Endothelial cell of umbilical vein (primary cell): ENCODE data around the gene CFAP77. TPM values are rescaled to one million over a fixed set of nuclear protein-coding genes. Genes with fewer than 3 reads are reported as not detected.

ENCODE experiments used
- BruUV-seq: library from RNA; stranded (reverse); fragments of 400-500 nt; replicated peaks from 2 replicates; lab custom pipeline; 2021; lab: Mats Ljungman, UMichigan
- CTCF ChIA-PET: fragments of 300-600, 350-600 bp; sonication (Branson Sonifier 250); formaldehyde crosslinking; loops from one replicate; lab custom pipeline; 2021; ENCODE audit warnings: antibody characterized with exemption, inconsistent platforms; lab: Charles Lee
- POLR2A ChIA-PET: fragments of 300-600, 350-600 bp; sonication (Branson Sonifier 250); formaldehyde crosslinking; loops from one replicate; lab custom pipeline; 2021; ENCODE audit warnings: antibody characterized with exemption, inconsistent platforms; lab: Charles Lee
- DNase-seq: peaks from one replicate; pipeline ENCODE4 v3.0.0-alpha.2; 2011; ENCODE audit warnings: low read depth, low spot score
- FAIRE-seq: peaks from 2 replicates; lab custom pipeline; 2011; peaks lifted over from hg19 to GRCh38; lab: Jason Lieb, UNC
- H2AFZ ChIP-seq: 2 replicates; pipeline ENCODE4 v1.6.0; 2012; ENCODE audit warnings: low read depth, low read length, control low read depth, inconsistent platforms
- H3K27ac ChIP-seq: 2 replicates; pipeline ENCODE4 v1.5.1; 2011; ENCODE audit warnings: low read depth, mild to moderate bottlenecking, control low read depth, low read length, moderate library complexity; ENCODE audit not compliant: insufficient read depth
- H3K27me3 ChIP-seq, 2 experiments: 2 replicates each; pipeline versions ENCODE4 v1.6.0 to v1.6.1; 2011; ENCODE audit warnings: low read length in 2 of 2, mixed read lengths in 1 of 2; ENCODE audit not compliant: control insufficient read depth in 2 of 2, insufficient read depth in 2 of 2
- H3K36me3 ChIP-seq, 2 experiments: 2 replicates in 1 of 2; 3 replicates in 1 of 2; pipeline ENCODE4 v1.5.1; 2011; ENCODE audit warnings: low read length in 2 of 2, mild to moderate bottlenecking in 1 of 2, moderate library complexity in 1 of 2; ENCODE audit not compliant: control insufficient read depth in 2 of 2, insufficient read depth in 2 of 2; ENCODE audit errors: extremely low read depth in 1 of 2
- H3K4me1 ChIP-seq: 3 replicates; pipeline ENCODE4 v1.5.1; 2011; ENCODE audit warnings: mild to moderate bottlenecking, low read length; ENCODE audit not compliant: control insufficient read depth, insufficient read depth; ENCODE audit errors: extremely low read depth
- H3K4me2 ChIP-seq: 2 replicates; pipeline ENCODE4 v1.6.1; 2011; ENCODE audit warnings: low read length, control low read depth, mixed read lengths; ENCODE audit not compliant: insufficient read depth
- H3K4me3 ChIP-seq, 3 experiments: fragments of 200-600 bp in 1 of 3; sonication (generic), shearing (Covaris generic) in 1 of 3; replicated peaks in 1 of 3; 2 replicates each; pipeline ENCODE4 v1.5.1; 2011 to 2016; ENCODE audit warnings: control low read depth in 3 of 3, low read length in 3 of 3, mild to moderate bottlenecking in 2 of 3, inconsistent platforms in 1 of 3, low read depth in 1 of 3, moderate library complexity in 1 of 3; ENCODE audit not compliant: insufficient read depth in 1 of 3
- H3K79me2 ChIP-seq: 2 replicates; pipeline ENCODE4 v1.6.0; 2012; ENCODE audit warnings: low read length, inconsistent platforms; ENCODE audit not compliant: control insufficient read depth, insufficient read depth
- H3K9ac ChIP-seq: replicated peaks from 2 replicates; pipeline ENCODE3; 2011; ENCODE audit warnings: low read length, control low read depth; ENCODE audit not compliant: insufficient read depth; ENCODE audit errors: extremely low read depth
- H3K9me1 ChIP-seq: replicated peaks from 3 replicates; pipeline ENCODE4 v1.6.0; 2011; ENCODE audit warnings: mild to moderate bottlenecking, low read length; ENCODE audit not compliant: control insufficient read depth, insufficient read depth; ENCODE audit errors: extremely low read depth
- H3K9me3 ChIP-seq: replicated peaks from 2 replicates; pipeline ENCODE4 v1.5.1; 2012; ENCODE audit warnings: low read length, inconsistent platforms; ENCODE audit not compliant: control insufficient read depth, insufficient read depth
- H4K20me1 ChIP-seq: replicated peaks from 2 replicates; pipeline ENCODE3; 2011; ENCODE audit warnings: mild to moderate bottlenecking, low read length; ENCODE audit not compliant: control insufficient read depth, insufficient read depth; ENCODE audit errors: extremely low read depth
- EZH2 ChIP-seq: IDR thresholded peaks from 2 replicates; pipeline ENCODE4 v1.6.1; 2012; ENCODE audit warnings: borderline replicate concordance, low read depth, mild to moderate bottlenecking, moderate library complexity, low read length, inconsistent platforms; ENCODE audit not compliant: severe bottlenecking
- FOS ChIP-seq: IDR thresholded peaks from 2 replicates; pipeline ENCODE4 v1.6.1; 2011; ENCODE audit warnings: mild to moderate bottlenecking, low read length, moderate library complexity, borderline replicate concordance; ENCODE audit not compliant: insufficient read depth
- GATA2 ChIP-seq: IDR thresholded peaks from 2 replicates; pipeline ENCODE4 v1.7.0; 2011; ENCODE audit warnings: low read depth, mild to moderate bottlenecking, moderate library complexity, mixed read lengths, low read length; ENCODE audit not compliant: insufficient read length, insufficient read depth
- JUN ChIP-seq: IDR thresholded peaks from 2 replicates; pipeline ENCODE4 v1.6.1; 2011; ENCODE audit warnings: borderline replicate concordance, low read depth; ENCODE audit not compliant: insufficient read length, insufficient read depth
- MAX ChIP-seq: IDR thresholded peaks from 2 replicates; pipeline ENCODE4 v1.6.1; 2011; ENCODE audit not compliant: insufficient read depth, insufficient read length
- MYC ChIP-seq: IDR thresholded peaks from one replicate; pipeline ENCODE4 v1.6.1; 2011; ENCODE audit warnings: mild to moderate bottlenecking, low read depth, low read length
- POLR2A ChIP-seq: IDR thresholded peaks from 2 replicates; pipeline ENCODE4 v1.6.1; 2012; ENCODE audit warnings: low read depth, mild to moderate bottlenecking, control low read depth, low read length
- dilution Hi-C: fragments of 300-500 bp; cut with MboI; formaldehyde crosslinking; loops from one replicate; pipeline ENCODE4 v1.15.0; 2019; ENCODE audit warnings: low sequenced_read_pairs; ENCODE audit not compliant: extremely low pct_ligation_motif_present
- intact Hi-C: fragments of 100-400 bp; cut with micrococcal nuclease; formaldehyde crosslinking; loops from one replicate; pipeline ENCODE4 v1.10.0; 2022
- polyA plus RNA-seq, 4 experiments: library from polyadenylated mRNA; depleted of rRNA in 3 of 4; stranded (reverse) in 3 of 4; unstranded in 1 of 4; fragments of >200 nt; gene quantifications; 2 replicates each; pipeline versions ENCODE4 v1.2.1 to v1.2.3, GENCODE V29; 2011 to 2012; ENCODE audit warnings: missing spikeins in 1 of 4
- total RNA-seq: library from RNA; stranded (reverse); gene quantifications from 2 replicates; pipeline ENCODE4 v1.2.3, GENCODE V29; 2021
- TF ChIP-seq, protein P1 (sequence below), 2 donors: IDR thresholded peaks; 1 replicate in 1 of 2; 2 replicates in 1 of 2; pipeline ENCODE4 v1.5.1; 2011; ENCODE audit warnings: low read length in 2 of 2, mild to moderate bottlenecking in 2 of 2, moderate library complexity in 2 of 2, control low read depth in 1 of 2, inconsistent platforms in 1 of 2, low read depth in 1 of 2; ENCODE audit not compliant: insufficient read depth in 1 of 2; ENCODE audit errors: extremely low read depth in 1 of 2

Gene CFAP77
- total and polyA plus RNA-seq, 2 donors (not counting 3 experiments of a cell fraction or from before 2014, with no cell fraction given): not detected

DNA sequence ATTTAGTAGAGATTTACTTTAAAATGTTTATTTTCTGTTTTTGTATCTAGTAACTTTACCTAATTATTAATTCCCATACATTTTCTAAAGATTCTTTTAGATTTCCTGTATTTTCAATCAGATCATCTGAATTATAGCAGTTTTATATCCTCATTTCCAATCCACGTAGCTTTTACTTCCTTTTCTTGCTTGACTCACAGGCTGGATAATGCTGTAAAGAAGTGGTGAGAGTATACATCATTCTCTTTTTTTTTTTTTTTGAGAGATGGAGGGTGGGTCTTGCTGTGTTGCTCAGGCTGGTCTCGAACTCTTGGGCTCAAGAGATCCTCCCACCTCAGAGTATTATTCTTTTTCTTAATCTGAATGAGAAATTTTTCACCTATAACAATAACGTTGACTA is 44.0 kb upstream of the CFAP77 start:
- TF ChIP-seq FOS (no peak), MAX (no peak), GATA2 (no peak), POLR2A (no peak), MYC (no peak), EZH2 (no peak), JUN (no peak)
- TF ChIP-seq, protein P1, sequence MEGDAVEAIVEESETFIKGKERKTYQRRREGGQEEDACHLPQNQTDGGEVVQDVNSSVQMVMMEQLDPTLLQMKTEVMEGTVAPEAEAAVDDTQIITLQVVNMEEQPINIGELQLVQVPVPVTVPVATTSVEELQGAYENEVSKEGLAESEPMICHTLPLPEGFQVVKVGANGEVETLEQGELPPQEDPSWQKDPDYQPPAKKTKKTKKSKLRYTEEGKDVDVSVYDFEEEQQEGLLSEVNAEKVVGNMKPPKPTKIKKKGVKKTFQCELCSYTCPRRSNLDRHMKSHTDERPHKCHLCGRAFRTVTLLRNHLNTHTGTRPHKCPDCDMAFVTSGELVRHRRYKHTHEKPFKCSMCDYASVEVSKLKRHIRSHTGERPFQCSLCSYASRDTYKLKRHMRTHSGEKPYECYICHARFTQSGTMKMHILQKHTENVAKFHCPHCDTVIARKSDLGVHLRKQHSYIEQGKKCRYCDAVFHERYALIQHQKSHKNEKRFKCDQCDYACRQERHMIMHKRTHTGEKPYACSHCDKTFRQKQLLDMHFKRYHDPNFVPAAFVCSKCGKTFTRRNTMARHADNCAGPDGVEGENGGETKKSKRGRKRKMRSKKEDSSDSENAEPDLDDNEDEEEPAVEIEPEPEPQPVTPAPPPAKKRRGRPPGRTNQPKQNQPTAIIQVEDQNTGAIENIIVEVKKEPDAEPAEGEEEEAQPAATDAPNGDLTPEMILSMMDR (IDR thresholded peaks at IDR 0.05; ENCODE audit: extremely low read depth in 1 of 2, insufficient read depth in 1 of 2, low read depth in 1 of 2, low read length in 2 of 2): no peak
- no peak overlapping the region for H3K4me2 ChIP-seq
- H3K27me3 ChIP-seq: no peaks in the 10 kb centered on the region
- no peaks in the 10 kb centered on the region for H3K9me1 ChIP-seq
- intact Hi-C loops (no loop called here), dilution Hi-C loops (no loop called here)
- no peaks in the 10 kb centered on the region for H3K79me2 ChIP-seq
- H3K4me1 ChIP-seq: peaks cover 11% of the 10 kb centered on the region
- no peak for FAIRE-seq
- no peaks in the 10 kb centered on the region for H4K20me1 ChIP-seq
- no peaks in the 10 kb centered on the region for H3K9me3 ChIP-seq
- no peak for DNase-seq
- no peak overlapping the region for H3K9ac ChIP-seq
- BruUV-seq: no TSS peak
- CTCF ChIA-PET: no interaction called here
- no peak overlapping the region for H3K27ac ChIP-seq
- POLR2A ChIA-PET: interaction anchor here (0.9 kb wide), 1 partner anchor 11 kb away, joined by 3 read pairs; the partner anchor contains the start of gene SETX
- no peaks in the 10 kb centered on the region for H3K36me3 ChIP-seq
- H2AFZ ChIP-seq: no peak overlapping the region
- no peak overlapping the region for H3K4me3 ChIP-seq
